Lung (tissue), 12 donors: Measurements from ENCODE around the gene SDK2. TPM values are rescaled to one million over a fixed set of nuclear protein-coding genes. Genes with fewer than 3 reads are reported as not detected.

Experiments
- ATAC-seq: fragments of 200-7000 bp; cut with Tn5 transposase; one replicate; pipeline ENCODE4 v1.9.1; 2020; ENCODE audit warnings: moderate number of reproducible peaks; ENCODE audit not compliant: insufficient read depth, low FRiP score
- DNase-seq, 3 donors: peaks; one replicate each; pipeline ENCODE4 v3.0.0-alpha.2; 2013 to 2017
- H3K27ac ChIP-seq, 2 donors: one replicate each; pipeline ENCODE4 v1.5.1; 2013; ENCODE audit warnings: mild to moderate bottlenecking in 2 of 2, moderate library complexity in 2 of 2, control low read depth in 1 of 2, inconsistent platforms in 1 of 2, low read depth in 1 of 2, low read length in 1 of 2
- H3K27me3 ChIP-seq, 3 donors: one replicate each; pipeline ENCODE4 v1.5.1; 2013; ENCODE audit warnings: low read length in 2 of 3; ENCODE audit not compliant: control insufficient read depth in 3 of 3, insufficient read depth in 3 of 3
- H3K36me3 ChIP-seq, 4 donors: one replicate each; pipeline ENCODE4 v1.5.1; 2013; ENCODE audit warnings: low read length in 4 of 4, mild to moderate bottlenecking in 1 of 4, moderate library complexity in 1 of 4; ENCODE audit not compliant: control insufficient read depth in 4 of 4, insufficient read depth in 4 of 4
- H3K4me1 ChIP-seq, 5 donors: one replicate each; pipeline ENCODE4 v1.5.1; 2013; ENCODE audit warnings: low read length in 5 of 5, mild to moderate bottlenecking in 2 of 5, moderate library complexity in 1 of 5; ENCODE audit not compliant: control insufficient read depth in 5 of 5, insufficient read depth in 5 of 5
- H3K4me3 ChIP-seq: one replicate; pipeline ENCODE4 v1.5.1; 2013; ENCODE audit warnings: mild to moderate bottlenecking, control low read depth, moderate library complexity
- H3K9ac ChIP-seq, 2 donors: one replicate each; pipeline ENCODE4 v1.5.1; 2013; ENCODE audit warnings: low read length in 2 of 2, control low read depth in 1 of 2; ENCODE audit not compliant: insufficient read depth in 1 of 2
- H3K9me3 ChIP-seq, 4 donors: one replicate each; pipeline ENCODE4 v1.5.1; 2013; ENCODE audit warnings: low read length in 3 of 4, mild to moderate bottlenecking in 1 of 4, moderate library complexity in 1 of 4; ENCODE audit not compliant: control insufficient read depth in 4 of 4, insufficient read depth in 3 of 4
- WGBS, 2 donors: extraction: QIAGEN DNeasy Blood & Tissue Kit; methylation state at CpG; one replicate each; pipeline ENCODE4 v1.1.7; 2013; 5-methylcytosine and 5-hydroxymethylcytosine counted together
- polyA plus RNA-seq, 2 donors: library from polyadenylated mRNA; stranded (reverse); fragments of 200-250 nt; gene quantifications; one replicate each; pipeline ENCODE4 v1.2.1, GENCODE V29; 2013
- total RNA-seq, 2 donors: library from RNA; depleted of rRNA in 1 of 2; stranded (reverse); fragments of >200 nt in 1 of 2; gene quantifications; one replicate each; pipeline ENCODE4 v1.2.1, GENCODE V29; 2014 to 2021
- TF ChIP-seq, protein P1 (sequence below): IDR thresholded peaks from 2 replicates; pipeline ENCODE4 v1.5.1; 2012; ENCODE audit warnings: mild to moderate bottlenecking; ENCODE audit errors: control extremely low read depth, extremely low read depth
- donor health status: control.
- donor health status: control.
- donor health status: Bipolar disorder and iron deficiency.
- donor health status: healthy.
- donor health status: DM: yes; HTN: yes; CAD: no.

The SDK2 gene
- total and polyA plus RNA-seq, 4 donors = 0.91 to 41.7 (median 4.3) TPM

DNA sequence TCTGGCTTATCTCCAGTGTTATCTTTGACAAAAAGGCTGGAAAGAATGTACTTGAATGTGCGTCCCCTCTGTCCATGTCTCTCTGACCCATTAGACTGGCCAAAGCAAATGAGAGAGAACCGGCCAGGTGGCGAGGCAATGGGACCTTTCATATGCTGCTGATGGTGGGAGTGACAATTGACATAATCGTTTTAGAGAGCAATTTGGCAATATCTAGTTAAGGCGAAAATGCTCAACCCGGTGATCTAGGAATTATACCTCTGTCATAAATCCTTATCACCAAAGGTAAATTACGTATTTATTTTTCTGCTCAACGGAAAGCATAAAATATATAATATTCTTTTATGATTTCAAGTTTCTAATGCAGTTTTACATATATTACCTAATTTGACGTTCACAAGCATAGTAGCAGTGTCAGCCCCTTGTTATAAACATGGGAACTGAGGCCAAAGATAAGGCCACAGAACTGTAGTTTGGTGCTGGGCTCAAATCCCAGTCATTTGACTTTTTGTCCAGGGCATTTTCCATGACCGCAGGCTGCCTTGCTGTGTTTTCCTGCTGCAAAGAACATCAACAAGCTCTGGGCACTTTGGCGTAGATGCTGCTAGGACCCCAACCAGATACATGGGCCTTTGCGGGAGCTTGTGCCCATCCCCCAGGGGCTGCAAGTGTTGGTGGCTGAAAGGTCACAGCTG is 14.7 kb upstream of the SDK2 start:
- H3K4me1 ChIP-seq = peaks cover 0 to 31% (median 8%) of the 10 kb centered on the region in 5 donors
- no peak overlapping the region for H3K9ac ChIP-seq
- DNase-seq (peak in 2 of 3 donors; percentile 33 to 53), ATAC-seq (no peak)
- no peaks in the 10 kb centered on the region for H3K36me3 ChIP-seq
- H3K27ac ChIP-seq = no peak overlapping the region
- TF ChIP-seq, protein P1, sequence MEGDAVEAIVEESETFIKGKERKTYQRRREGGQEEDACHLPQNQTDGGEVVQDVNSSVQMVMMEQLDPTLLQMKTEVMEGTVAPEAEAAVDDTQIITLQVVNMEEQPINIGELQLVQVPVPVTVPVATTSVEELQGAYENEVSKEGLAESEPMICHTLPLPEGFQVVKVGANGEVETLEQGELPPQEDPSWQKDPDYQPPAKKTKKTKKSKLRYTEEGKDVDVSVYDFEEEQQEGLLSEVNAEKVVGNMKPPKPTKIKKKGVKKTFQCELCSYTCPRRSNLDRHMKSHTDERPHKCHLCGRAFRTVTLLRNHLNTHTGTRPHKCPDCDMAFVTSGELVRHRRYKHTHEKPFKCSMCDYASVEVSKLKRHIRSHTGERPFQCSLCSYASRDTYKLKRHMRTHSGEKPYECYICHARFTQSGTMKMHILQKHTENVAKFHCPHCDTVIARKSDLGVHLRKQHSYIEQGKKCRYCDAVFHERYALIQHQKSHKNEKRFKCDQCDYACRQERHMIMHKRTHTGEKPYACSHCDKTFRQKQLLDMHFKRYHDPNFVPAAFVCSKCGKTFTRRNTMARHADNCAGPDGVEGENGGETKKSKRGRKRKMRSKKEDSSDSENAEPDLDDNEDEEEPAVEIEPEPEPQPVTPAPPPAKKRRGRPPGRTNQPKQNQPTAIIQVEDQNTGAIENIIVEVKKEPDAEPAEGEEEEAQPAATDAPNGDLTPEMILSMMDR = no peak
- 82 to 88% methylated on average over 12 of the region's 12 CpGs for WGBS, 2 donors
- H3K27me3 ChIP-seq = peaks cover 0 to 8% (median 2%) of the 10 kb centered on the region in 3 donors
- H3K4me3 ChIP-seq = no peak overlapping the region
- H3K9me3 ChIP-seq = peaks cover 0 to 6% (median 2%) of the 10 kb centered on the region in 4 donors

DNA sequence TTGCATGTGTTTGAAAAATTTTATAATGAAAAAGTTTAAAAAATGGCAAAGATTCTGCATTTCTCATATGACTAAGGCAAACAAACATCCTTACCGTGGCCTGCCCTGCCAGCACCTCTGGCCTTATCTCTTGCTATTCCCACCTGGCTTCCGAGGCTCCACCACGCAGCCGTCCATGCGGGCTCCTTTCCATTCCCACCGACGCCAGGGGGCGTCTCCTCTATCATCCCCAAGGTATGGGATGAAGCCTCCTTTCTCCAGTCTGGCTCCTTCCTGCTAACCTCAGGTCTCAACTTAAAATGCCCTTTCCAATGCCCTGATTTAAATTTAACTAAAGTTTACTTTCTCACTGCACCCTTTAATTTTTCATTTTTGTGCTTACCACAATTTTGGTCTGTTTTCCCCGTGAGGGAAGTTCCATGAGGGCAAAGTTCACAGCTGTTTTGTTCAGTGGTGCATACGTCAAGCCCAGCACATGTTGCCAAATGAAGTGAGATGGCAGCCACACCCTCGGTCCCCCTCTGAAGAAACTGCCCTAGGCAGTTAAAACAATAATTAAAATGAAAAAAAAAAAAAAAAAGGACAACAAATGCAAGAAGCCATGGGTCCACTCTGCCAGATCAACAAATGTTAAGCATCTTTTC is 13.3 kb upstream of the SDK2 start:
- H3K27me3 ChIP-seq = peaks cover 0 to 2% (median 0%) of the 10 kb centered on the region in 3 donors
- TF ChIP-seq, protein P1 = no peak
- H3K4me1 ChIP-seq = peaks cover 0 to 31% (median 8%) of the 10 kb centered on the region in 5 donors
- WGBS, 2 donors = 16 to 22% methylated on average over 11 of the region's 11 CpGs
- H3K27ac ChIP-seq = no peak overlapping the region
- H3K9ac ChIP-seq = no peak overlapping the region
- ATAC-seq (no peak), DNase-seq (peak; percentile 72 to 90 (median 88))
- H3K36me3 ChIP-seq = no peaks in the 10 kb centered on the region
- no peak overlapping the region for H3K4me3 ChIP-seq
- peaks cover 2 to 11% (median 6%) of the 10 kb centered on the region in 4 donors for H3K9me3 ChIP-seq

DNA sequence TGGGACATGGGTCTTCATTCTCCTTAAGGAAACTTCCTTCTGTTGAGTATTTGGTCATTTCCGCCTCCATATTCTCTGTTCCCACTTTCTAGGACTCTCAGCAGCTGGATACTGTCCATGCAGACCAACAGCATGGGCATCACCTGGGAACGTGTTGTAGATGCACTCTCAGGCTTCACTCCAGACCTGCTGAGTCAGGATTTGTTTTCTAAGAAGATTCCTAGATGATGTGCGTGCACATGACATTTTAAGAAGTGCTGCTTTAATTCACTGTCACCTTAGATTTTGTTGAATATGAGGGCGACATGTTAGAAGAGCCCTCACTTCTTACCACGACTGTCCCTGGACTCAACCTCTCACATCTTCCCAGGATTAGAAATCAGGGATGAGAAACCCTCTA is 10.0 kb upstream of the SDK2 start:
- Histone ChIP-seq H3K36me3 (no peaks in the 10 kb centered on the region), H3K4me1 (peaks cover 0 to 17% (median 8%) of the 10 kb centered on the region in 5 donors), H3K4me3 (no peak overlapping the region), H3K27ac (no peak overlapping the region), H3K27me3 (peaks cover 0 to 4% (median 0%) of the 10 kb centered on the region in 3 donors), H3K9ac (no peak overlapping the region), H3K9me3 (peaks cover 2 to 11% (median 6%) of the 10 kb centered on the region in 4 donors)
- WGBS, 2 donors = 82 to 91% methylated on average over 5 of the region's 5 CpGs
- TF ChIP-seq, protein P1 = no peak
- DNase-seq = no peak
- ATAC-seq = no peak
